GM12878 (cell line): ENCODE measurements around the gene COL6A3. TPM values are rescaled to one million over a fixed set of nuclear protein-coding genes. Genes with fewer than 3 reads are reported as not detected.

ENCODE experiments used
- ATAC-seq: fragments of 200-7000 bp; cut with Tn5 transposase; 3 replicates; pipeline ENCODE4 v1.9.1; 2020; ENCODE audit warnings: mild to moderate bottlenecking, moderate library complexity
- BruUV-seq: library from RNA; stranded (reverse); fragments of 400-500 nt; replicated peaks from 2 replicates; lab custom pipeline; 2021; lab: Mats Ljungman, UMichigan
- CTCF ChIA-PET: fragments of 300-600 bp; sonication (Branson Sonifier 250); formaldehyde crosslinking; extraction: SDS; loops from one replicate; lab custom pipeline; 2021; ENCODE audit warnings: inconsistent platforms; lab: Yijun Ruan, JAX
- POLR2A ChIA-PET: fragments of 350-600 bp; formaldehyde crosslinking; extraction: SDS; loops from one replicate; lab custom pipeline; 2021; ENCODE audit warnings: inconsistent platforms; lab: Charles Lee
- RAD21 ChIA-PET: fragments of 300-600 bp; sonication (Branson Sonifier 250); formaldehyde crosslinking; loops from one replicate; lab custom pipeline; 2023; ENCODE audit warnings: antibody characterized with exemption; ENCODE audit not compliant: unreplicated experiment; lab: Charles Lee
- SMC1A ChIA-PET: fragments of 300-600 bp; sonication (Branson Sonifier 250); formaldehyde crosslinking; loops from one replicate; lab custom pipeline; 2023; ENCODE audit not compliant: unreplicated experiment, uncharacterized antibody; lab: Charles Lee
- DNase-seq: peaks from one replicate; pipeline ENCODE4 v3.0.0-alpha.2; 2011; ENCODE audit warnings: low read depth, low spot score
- FAIRE-seq: peaks from 3 replicates; lab custom pipeline; 2011; peaks lifted over from hg19 to GRCh38; lab: Jason Lieb, UNC
- H2AFZ ChIP-seq: 2 replicates; pipeline ENCODE4 v1.6.0; 2011; ENCODE audit warnings: low read depth, low read length, control low read depth; ENCODE audit not compliant: control insufficient read depth
- H3K27ac ChIP-seq: 2 replicates; pipeline ENCODE4 v1.5.1; 2011; ENCODE audit warnings: control low read depth; ENCODE audit not compliant: control insufficient read depth, insufficient read depth
- H3K27me3 ChIP-seq, 2 experiments: replicated peaks in 1 of 2; 2 replicates each; pipeline versions ENCODE4 v1.6.0 to v1.6.1; 2011; ENCODE audit warnings: low read length in 1 of 2; ENCODE audit not compliant: control insufficient read depth in 2 of 2, insufficient read depth in 2 of 2
- H3K36me3 ChIP-seq, 2 experiments: 2 replicates each; pipeline ENCODE4 v1.5.1; 2011; ENCODE audit warnings: low read length in 1 of 2; ENCODE audit not compliant: control insufficient read depth in 2 of 2, insufficient read depth in 2 of 2
- H3K4me1 ChIP-seq: 2 replicates; pipeline ENCODE4 v1.6.1; 2011; ENCODE audit warnings: mild to moderate bottlenecking, low read length, moderate library complexity, mixed read lengths; ENCODE audit not compliant: control insufficient read depth, insufficient read depth
- H3K4me2 ChIP-seq: 2 replicates; pipeline ENCODE4 v1.6.0; 2011; ENCODE audit warnings: control low read depth; ENCODE audit not compliant: control insufficient read depth, insufficient read depth
- H3K4me3 ChIP-seq: fragments of 200-600 bp; sonication (generic); 2 replicates; pipeline ENCODE4 v1.5.1; 2016
- H3K79me2 ChIP-seq: 2 replicates; pipeline ENCODE4 v1.6.0; 2011; ENCODE audit warnings: low read length; ENCODE audit not compliant: control insufficient read depth, insufficient read depth
- H3K9ac ChIP-seq: 2 replicates; pipeline ENCODE4 v1.8.0; 2011; ENCODE audit warnings: low read length, control low read depth, mixed read lengths; ENCODE audit not compliant: control insufficient read depth, insufficient read depth
- H3K9me3 ChIP-seq: replicated peaks from 3 replicates; pipeline ENCODE4 v1.5.1; 2011; ENCODE audit warnings: mild to moderate bottlenecking, low read length; ENCODE audit not compliant: control insufficient read depth, insufficient read depth
- H4K20me1 ChIP-seq: 2 replicates; pipeline ENCODE4 v1.6.0; 2011; ENCODE audit not compliant: control insufficient read depth, insufficient read depth
- CHD2 ChIP-seq: IDR thresholded peaks from 2 replicates; pipeline ENCODE4 v1.6.1; 2011; ENCODE audit warnings: low read depth, low read length, improper control_type of control experiment, borderline replicate concordance
- CREB1 ChIP-seq: IDR thresholded peaks from 2 replicates; pipeline ENCODE4 v1.6.1; 2012; ENCODE audit warnings: low read depth, mild to moderate bottlenecking, inconsistent platforms
- IRF4 ChIP-seq: IDR thresholded peaks from 2 replicates; pipeline ENCODE4 v1.6.1; 2011; ENCODE audit warnings: low read depth, low read length
- MAX ChIP-seq: IDR thresholded peaks from 2 replicates; pipeline ENCODE4 v1.6.1; 2012; ENCODE audit warnings: low read depth, low read length, improper control_type of control experiment
- MEF2A ChIP-seq: IDR thresholded peaks from 2 replicates; pipeline ENCODE4 v1.6.1; 2011; ENCODE audit warnings: low read depth, mild to moderate bottlenecking, low read length, moderate library complexity; ENCODE audit not compliant: insufficient read depth
- NFIC ChIP-seq: IDR thresholded peaks from 2 replicates; pipeline ENCODE4 v1.6.1; 2012; ENCODE audit warnings: low read depth, mild to moderate bottlenecking, inconsistent platforms, low read length, moderate library complexity
- PAX8 ChIP-seq: fragments of 450-650 bp; IDR thresholded peaks from 2 replicates; pipeline ENCODE4 v1.6.1; 2017; ENCODE audit warnings: mild to moderate bottlenecking, moderate library complexity
- SIN3A ChIP-seq: IDR thresholded peaks from 2 replicates; pipeline ENCODE4 v1.6.1; 2012; ENCODE audit warnings: low read depth, low read length, improper control_type of control experiment
- SIX5 ChIP-seq: IDR thresholded peaks from 2 replicates; pipeline ENCODE4 v1.6.1; 2011; ENCODE audit warnings: mild to moderate bottlenecking, low read depth, low read length, moderate library complexity; ENCODE audit not compliant: severe bottlenecking
- SMAD5 ChIP-seq: IDR thresholded peaks from 2 replicates; pipeline ENCODE4 v1.6.1; 2016; ENCODE audit warnings: antibody characterized with exemption, low read depth
- SUZ12 ChIP-seq: fragments of 200-600 bp; sonication (generic); IDR thresholded peaks from one replicate; pipeline ENCODE4 v1.6.1; 2018; ENCODE audit warnings: antibody characterized with exemption, mild to moderate bottlenecking; ENCODE audit not compliant: unreplicated experiment
- TARDBP ChIP-seq: IDR thresholded peaks from 2 replicates; pipeline ENCODE4 v1.6.1; 2016; ENCODE audit warnings: borderline replicate concordance
- ZNF622 ChIP-seq: fragments of 450-650 bp; IDR thresholded peaks from 2 replicates; pipeline ENCODE4 v1.6.1; 2017; ENCODE audit warnings: mild to moderate bottlenecking, inconsistent platforms
- WGBS: methylation state at CpG from one replicate; pipeline ENCODE4 v1.1.6; 2016; ENCODE audit warnings: low lambda C conversion rate; ENCODE audit not compliant: insufficient replicate concordance, insufficient coverage; ENCODE audit errors: missing lambda C conversion rate; 5-methylcytosine and 5-hydroxymethylcytosine counted together
- in situ Hi-C: fragments of 300-500 bp; cut with MboI; formaldehyde crosslinking; loops from 9 replicates; pipeline ENCODE4 v1.14.3; 2018; ENCODE audit warnings: mixed read lengths
- intact Hi-C: fragments of 100-400 bp; cut with micrococcal nuclease; formaldehyde crosslinking; loops from one replicate; pipeline ENCODE4 v1.14.2; 2022; ENCODE audit not compliant: unreplicated experiment
- polyA plus RNA-seq, 11 experiments: library from polyadenylated mRNA; depleted of rRNA in 4 of 11; unstranded in 6 of 11; stranded (reverse) in 5 of 11; fragments of >200 nt; fragmentation: Nextera tagmentation in 4 of 11; fragmentation: Illumina TruSeq in 1 of 11; extraction: Ambion mirVana in 4 of 11; extraction: Trizol in 1 of 11; gene quantifications; 1 replicate in 1 of 11; 2 replicates in 10 of 11; pipeline versions ENCODE4 v1.2.1 to v1.2.3, GENCODE V29; 2011 to 2016; ENCODE audit warnings: inconsistent platforms in 2 of 11, missing spikeins in 2 of 11, low read depth in 1 of 11
- total RNA-seq, 4 experiments: library from RNA; depleted of rRNA in 3 of 4; stranded (reverse); fragments of >200 nt in 3 of 4; fragmentation: Illumina TruSeq in 1 of 4; extraction: Trizol in 1 of 4; gene quantifications; 2 replicates each; pipeline versions ENCODE4 v1.2.1 to v1.2.3, GENCODE V29; 2013 to 2021

COL6A3 gene
- total and polyA plus RNA-seq, 10 of the 15 experiments (the other 5 are each of a cell fraction or from before 2014, with no cell fraction given), result 0.01 to 0.51 (median 0.09) TPM; not detected in 4

GRCh38 chr2:237429753-237430152, 15.8 kb upstream of the COL6A3 start (continued):
- no peak for TF ChIP-seq CHD2
- TF ChIP-seq TARDBP, result no peak

- intact Hi-C loops, result no loop called here
Measured at GRCh38 chr2:237427769-237428506, 14.0 kb upstream of the COL6A3 start.

More at GRCh38 chr2:237427769-237428506, 14.0 kb upstream of the COL6A3 start:
- H3K4me3 ChIP-seq, result no peak overlapping the region
- H4K20me1 ChIP-seq, result no peaks in the 10 kb centered on the region
- no peak; the same call in 2 of the 3 replicates for ATAC-seq
- H3K9ac ChIP-seq, result no peak overlapping the region
- H3K79me2 ChIP-seq, result no peaks in the 10 kb centered on the region
- no peak for FAIRE-seq
- H3K27ac ChIP-seq, result no peak overlapping the region
- BruUV-seq, result no TSS peak
- RAD21 ChIA-PET, result no interaction called here
- SMC1A ChIA-PET, result interaction anchor here (1.2 kb wide), 1 partner anchor 274 kb away, joined by 3 read pairs; no protein-coding TSS in a partner anchor
- CTCF ChIA-PET, result interaction anchor here (1.3 kb wide), 1 partner anchor 48 kb away, joined by 3 read pairs; no protein-coding TSS in a partner anchor
- H3K4me2 ChIP-seq, result peak overlapping the region; percentile 48
- no peaks in the 10 kb centered on the region for H3K36me3 ChIP-seq
- POLR2A ChIA-PET, result no interaction called here
- no peaks in the 10 kb centered on the region for H3K9me3 ChIP-seq
- in situ Hi-C loops, result no loop called here
- WGBS, result 17% methylated on average over 5 of the region's 5 CpGs
- H2AFZ ChIP-seq, result no peak overlapping the region
- DNase-seq, result peak; percentile 35
- H3K4me1 ChIP-seq, result peaks cover 16% of the 10 kb centered on the region
- no peak for TF ChIP-seq NFIC
- no peak for TF ChIP-seq CREB1
- TF ChIP-seq SIN3A, result no peak
- no peak for TF ChIP-seq SMAD5
- no peak for TF ChIP-seq SUZ12
- no peak for TF ChIP-seq SIX5
- no peak for TF ChIP-seq MAX
- TF ChIP-seq IRF4, result no peak
- no peak for TF ChIP-seq PAX8
- TF ChIP-seq MEF2A, result no peak
- no peak for TF ChIP-seq ZNF622
- no peak for TF ChIP-seq CHD2
- TF ChIP-seq, all 136 proteins: peak for 0
- H3K27me3 ChIP-seq, result peaks cover 0 to 2% of the 10 kb centered on the region in 2 experiments; a peak in 2 of 4 replicates
